NK-92 (cell line): Measurements from ENCODE around the gene RAB17.

Source experiments
- DNase-seq: peaks from one replicate; lab custom pipeline; 2025; ENCODE audit not compliant: unreplicated experiment; lab: John Stamatoyannopoulos, UW

Gene RAB17

GRCh38 chr2:237581326-237581725 lies 9.2 kb downstream of the RAB17 start:
- no peak for DNase-seq

GRCh38 chr2:237577956-237578870 lies 12.3 kb downstream of the RAB17 start:
- DNase-seq: no peak

GRCh38 chr2:237577458-237577857 lies 13.1 kb downstream of the RAB17 start:
- DNase-seq: no peak

GRCh38 chr2:237576974-237577373 lies 13.6 kb downstream of the RAB17 start:
- no peak for DNase-seq

DNA sequence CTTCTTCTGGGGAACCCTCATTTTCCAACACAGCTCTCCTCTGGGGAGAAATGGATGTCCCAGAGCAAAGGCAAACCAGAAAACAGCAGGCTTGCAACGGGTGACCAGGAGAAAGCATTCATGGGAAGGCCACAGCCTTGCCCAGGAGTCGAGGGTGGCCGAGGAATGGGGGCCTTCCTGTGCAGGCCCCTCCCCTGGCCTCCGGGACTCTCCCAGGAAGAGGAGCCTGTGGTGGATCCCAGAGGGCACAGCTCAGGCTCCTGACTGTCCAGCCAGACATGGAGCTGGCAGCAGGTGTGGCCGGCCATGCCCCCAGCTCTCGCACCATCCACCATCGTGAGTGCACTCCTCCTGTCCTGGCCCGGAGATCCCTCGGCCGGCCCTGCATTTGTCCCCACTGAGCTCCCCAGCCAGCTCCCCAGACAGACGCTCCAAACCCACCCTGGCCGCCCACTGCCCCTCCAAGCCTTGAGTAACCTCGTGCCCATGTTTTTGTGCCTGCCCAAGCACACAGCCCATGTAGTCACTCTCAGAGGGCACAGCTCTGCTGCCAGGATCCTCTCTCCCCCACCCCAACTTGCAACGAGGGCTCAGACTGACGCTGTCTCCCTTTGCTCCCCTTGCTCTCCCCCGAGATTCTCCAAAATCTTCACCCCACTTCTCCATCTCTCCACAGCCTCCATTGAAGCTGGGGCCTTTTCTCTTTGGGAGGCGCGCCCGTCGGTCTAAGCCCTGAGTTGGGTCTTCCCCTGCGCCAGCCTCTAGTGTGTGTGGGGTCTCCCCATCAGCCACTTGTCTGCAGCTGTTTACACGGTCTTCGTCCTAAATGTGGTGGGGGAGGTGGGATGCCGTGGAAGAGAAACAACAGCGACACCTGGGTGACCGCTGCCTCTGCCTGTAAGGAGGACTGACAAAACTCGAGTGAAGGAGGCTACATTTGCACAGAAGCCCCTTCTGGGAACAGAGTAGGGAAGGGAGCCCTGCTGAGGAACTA lies 14.4 kb downstream of the RAB17 start:
- no peak for DNase-seq

DNA sequence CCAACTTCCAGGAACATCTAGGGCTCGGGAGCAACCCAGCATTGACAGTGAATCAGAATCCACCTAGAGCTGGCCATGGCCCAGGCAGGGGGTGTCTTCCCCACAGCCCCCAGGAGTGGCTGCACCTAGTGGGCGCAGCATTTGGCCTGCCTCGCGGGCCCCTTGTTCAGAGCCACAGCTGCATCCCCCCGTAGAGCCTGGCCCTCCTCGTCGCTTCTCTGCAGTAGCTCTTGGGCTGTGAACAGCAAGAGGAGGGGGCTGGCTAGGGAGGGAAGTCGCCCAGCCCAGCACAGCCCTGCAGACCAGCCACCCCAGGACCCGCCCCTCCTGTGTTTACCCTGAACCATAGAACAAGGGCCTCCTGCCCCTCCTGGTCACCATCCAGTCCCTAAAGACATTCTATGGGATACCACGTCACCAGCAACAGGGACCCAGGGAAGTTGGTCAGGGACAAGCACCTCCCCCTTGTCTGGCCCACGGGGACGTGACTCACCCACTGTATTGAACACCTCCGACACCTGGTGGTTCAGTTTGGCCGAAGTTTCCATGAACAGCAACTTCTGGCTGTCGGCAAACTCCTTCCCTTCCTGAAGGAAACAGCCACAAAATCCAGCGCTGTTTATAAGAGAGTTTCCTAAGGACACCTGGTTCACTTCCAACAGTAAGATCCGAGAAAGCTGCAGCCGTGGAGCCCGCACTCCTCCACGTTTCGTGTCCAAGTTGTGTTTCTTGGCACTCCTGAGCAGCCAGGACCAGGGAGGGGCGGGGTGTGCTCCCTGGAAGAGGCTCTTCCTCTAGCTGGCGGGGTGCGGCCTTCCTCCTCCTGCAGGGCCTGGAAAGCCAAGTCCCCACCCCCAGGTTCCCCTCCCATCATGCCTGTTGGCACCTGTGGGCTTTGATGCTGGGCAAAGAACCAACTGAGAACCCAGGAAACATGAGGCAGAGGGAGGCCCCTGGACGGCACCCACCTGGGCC lies 15.4 kb downstream of the RAB17 start:
- DNase-seq: no peak

DNA sequence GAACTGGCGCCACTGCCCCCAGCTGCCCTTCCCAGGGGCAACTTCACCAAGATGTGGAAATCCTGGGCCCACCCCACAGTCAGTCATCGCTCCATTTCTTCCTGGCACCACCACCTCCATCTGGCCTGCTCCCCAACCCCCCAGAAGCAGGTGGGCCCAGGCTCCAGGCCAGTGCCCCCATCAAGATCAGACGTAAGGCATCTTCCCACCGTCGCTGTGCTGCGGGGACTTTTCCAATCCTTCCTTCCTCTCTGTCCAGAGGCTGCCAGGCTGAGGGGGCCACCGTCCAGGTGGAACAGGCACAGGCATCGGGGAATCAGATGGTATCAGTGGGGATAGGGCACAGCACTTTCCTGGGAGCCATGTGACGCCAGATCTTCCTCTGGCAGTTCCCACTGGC lies 16.1 kb downstream of the RAB17 start:
- DNase-seq: no peak

GRCh38 chr2:237573721-237574415 lies 16.7 kb downstream of the RAB17 start:
- DNase-seq: no peak

GRCh38 chr2:237572742-237573101 lies 17.8 kb downstream of the RAB17 start:
- DNase-seq: no peak

- no peak for DNase-seq
Observed at GRCh38 chr2:237572021-237572741, 18.4 kb downstream of the RAB17 start.

DNA sequence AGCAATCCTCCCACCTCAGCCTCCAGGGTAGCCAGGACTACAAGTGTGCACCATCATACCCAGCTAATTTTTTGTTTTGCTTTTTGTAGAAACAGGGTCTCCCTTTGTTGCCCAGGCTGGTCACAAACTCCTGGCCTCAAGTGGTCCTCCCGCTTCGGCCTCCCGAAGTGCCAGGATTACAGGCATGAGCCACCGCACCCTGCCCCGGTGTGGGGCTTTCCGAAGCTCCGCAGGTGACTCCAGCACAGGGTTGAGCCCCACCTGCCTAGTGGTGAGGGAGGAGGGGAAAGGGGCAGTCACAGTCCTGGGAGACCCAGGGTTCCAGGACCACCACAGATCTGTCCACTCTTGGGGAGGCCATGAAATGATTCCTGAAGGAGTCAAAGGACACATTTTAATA lies 19.0 kb downstream of the RAB17 start:
- no peak for DNase-seq

DNA sequence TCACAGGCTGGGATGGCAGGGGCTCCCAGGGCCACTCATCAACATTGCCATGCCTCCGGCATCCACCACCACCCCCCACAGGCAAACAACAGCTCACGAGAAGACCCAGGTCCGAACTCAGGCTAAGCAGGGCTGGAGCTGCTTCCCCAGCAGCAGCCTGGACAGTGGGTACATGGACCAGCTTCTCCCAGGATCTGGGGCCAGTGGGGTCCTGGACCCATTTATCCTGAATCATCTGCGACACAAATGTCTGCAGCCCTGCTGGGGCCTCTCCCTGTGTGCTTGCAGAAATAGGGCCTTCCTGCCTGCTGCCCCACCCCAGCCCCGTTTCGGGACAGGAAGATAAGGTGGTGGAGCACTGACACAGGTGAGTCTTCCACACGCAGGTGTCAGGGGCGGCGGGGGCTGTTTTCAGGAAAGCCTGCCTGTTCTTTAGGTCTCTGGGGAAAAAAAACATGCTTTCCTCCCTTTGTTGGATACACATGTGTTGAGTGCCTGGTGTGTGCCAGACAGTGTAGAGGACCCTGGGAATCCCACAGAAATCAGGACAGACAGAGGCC lies 19.7 kb downstream of the RAB17 start:
- DNase-seq: no peak

- DNase-seq: no peak
Observed at GRCh38 chr2:237569896-237570295, 20.6 kb downstream of the RAB17 start.

DNA sequence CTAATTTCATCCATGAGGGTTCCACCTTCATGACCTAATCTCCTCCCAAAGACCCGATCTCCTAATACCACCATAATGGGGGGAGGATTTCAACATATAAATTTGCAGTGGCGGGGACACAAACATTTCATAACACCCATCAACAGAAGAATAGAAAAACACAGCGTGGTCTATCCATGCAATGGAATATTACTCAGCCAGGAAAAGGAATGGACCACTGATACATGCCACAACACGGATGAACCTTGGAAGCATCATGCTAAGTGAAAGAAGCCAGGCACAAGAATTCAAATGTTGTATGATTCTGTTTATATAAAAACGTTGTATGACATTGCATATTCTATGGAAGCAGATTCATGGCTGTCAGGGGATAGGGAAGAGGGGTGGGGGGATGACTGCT lies 21.5 kb downstream of the RAB17 start:
- DNase-seq: no peak

GRCh38 chr2:237568121-237568660 lies 22.3 kb downstream of the RAB17 start:
- DNase-seq: no peak

DNA sequence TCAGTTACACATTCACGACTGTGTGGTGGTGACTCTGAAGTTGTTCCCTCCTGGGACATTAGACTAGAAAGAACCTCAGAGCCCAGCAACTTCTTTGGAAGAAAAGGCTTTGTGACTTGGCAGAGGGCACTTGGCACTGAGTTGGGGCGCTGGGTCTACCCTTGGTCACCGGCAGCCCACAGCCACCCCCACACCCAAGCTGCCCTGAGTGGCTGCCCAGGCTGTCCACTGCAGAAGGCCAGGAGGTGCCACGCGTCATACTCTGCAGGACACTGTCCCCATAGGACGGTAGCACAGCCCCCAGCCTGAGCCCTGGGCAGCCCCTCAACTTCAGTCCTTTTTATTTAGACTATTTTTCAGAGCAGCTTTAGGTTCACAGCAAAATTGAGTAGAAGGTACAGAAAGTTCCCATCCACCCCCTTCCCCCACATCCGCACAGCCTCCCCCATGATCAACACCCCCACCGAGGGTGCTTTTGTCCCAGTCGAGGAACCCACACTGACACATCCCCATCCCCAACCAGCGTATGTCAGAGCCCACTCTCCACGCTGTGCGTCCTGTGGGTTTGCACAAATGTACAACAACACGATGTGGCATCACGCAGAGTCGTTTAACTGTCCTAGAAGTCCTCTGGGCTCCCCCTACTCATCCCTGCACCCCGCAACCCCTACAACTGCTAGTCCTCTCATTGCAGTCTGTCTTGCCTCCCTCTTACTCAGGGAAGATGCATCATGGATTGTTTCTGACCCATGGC lies 23.1 kb downstream of the RAB17 start:
- no peak for DNase-seq

GRCh38 chr2:237566401-237567235 lies 23.9 kb downstream of the RAB17 start, which contains the start of gene PRLH:
Gene PRLH, plus strand, starts transcription at chr2:237566574. Its CDS starts 0 bp downstream, at chr2:237566574.
- DNase-seq: no peak
